22Rv1 (cell line): ENCODE results near the gene TNRC6A.
"Not testable (repeated sequence)": the region's sequence is repeated elsewhere in the genome, so short reads cannot be mapped to it uniquely, and the experiment has no call there.

Experiments
- H3K27ac ChIP-seq: fragments of 450-650 bp; 2 replicates; pipeline ENCODE4 v1.5.1; 2017
- CTCF ChIP-seq: fragments of 450-650 bp; IDR thresholded peaks from 2 replicates; pipeline ENCODE4 v1.5.1; 2017; ENCODE audit warnings: mild to moderate bottlenecking
- ZFX ChIP-seq: fragments of 450-650 bp; IDR thresholded peaks from 2 replicates; pipeline ENCODE4 v1.6.1; 2017; ENCODE audit warnings: antibody characterized with exemption, borderline replicate concordance

Gene TNRC6A

GRCh38 chr16:24853169-24853824, 123.8 kb downstream of the TNRC6A start:
- peak overlapping the region; percentile 42 for H3K27ac ChIP-seq
- TF ChIP-seq CTCF (no peak), ZFX (no peak)

- peak overlapping the region; percentile 42 for H3K27ac ChIP-seq
- TF ChIP-seq CTCF (no peak), ZFX (no peak)
These were observed 124.4 kb downstream of the TNRC6A start for GRCh38 chr16:24853830-24854229.

- no peak for TF ChIP-seq ZFX
- TF ChIP-seq CTCF: no peak
These were observed 125.2 kb downstream of the TNRC6A start for GRCh38 chr16:24854607-24855171.

GRCh38 chr16:24855678-24856077, 126.2 kb downstream of the TNRC6A start:
- TF ChIP-seq CTCF (peak; percentile 17), ZFX (no peak)
- no peak overlapping the region; the same call in 1 of the 2 replicates for H3K27ac ChIP-seq

More at GRCh38 chr16:24854607-24855171, 125.2 kb downstream of the TNRC6A start:
- H3K27ac ChIP-seq: no peak overlapping the region

- not testable (repeated sequence) for H3K27ac ChIP-seq
These were observed 127.4 kb downstream of the TNRC6A start for GRCh38 chr16:24856871-24857270.

- TF ChIP-seq CTCF (no peak), ZFX (no peak)
- no peak overlapping the region for H3K27ac ChIP-seq
These were observed 129.0 kb downstream of the TNRC6A start for GRCh38 chr16:24858219-24859041.

- no peak overlapping the region for H3K27ac ChIP-seq
- no peak for TF ChIP-seq ZFX
- no peak for TF ChIP-seq CTCF
These were observed 132.0 kb downstream of the TNRC6A start for GRCh38 chr16:24861461-24861860.
